OCI-LY1 (cell line): ENCODE measurements around the gene GRID2IP.

Experiments
- H2AFZ ChIP-seq: fragments of 200-600 bp; sonication (generic), shearing (Covaris generic); 2 replicates; pipeline ENCODE4 v1.6.0; 2014; ENCODE audit warnings: antibody characterized with exemption, mild to moderate bottlenecking, low read length
- H3F3A ChIP-seq: fragments of 200-600 bp; sonication (generic), shearing (Covaris generic); 2 replicates; pipeline ENCODE4 v1.6.0; 2014; ENCODE audit warnings: mild to moderate bottlenecking, antibody characterized with exemption, low read length, moderate library complexity; ENCODE audit not compliant: insufficient read depth
- H3K27ac ChIP-seq: fragments of 200-600 bp; sonication (generic); 2 replicates; pipeline ENCODE4 v1.5.1; 2014; ENCODE audit warnings: low read length, mixed run types, mild to moderate bottlenecking, low read depth; ENCODE audit not compliant: poor library complexity, severe bottlenecking
- H3K27me3 ChIP-seq: fragments of 200-600 bp; sonication (generic); 2 replicates; pipeline ENCODE4 v1.6.0; 2014; ENCODE audit warnings: antibody characterized with exemption, mild to moderate bottlenecking, low read length, moderate library complexity; ENCODE audit not compliant: insufficient read depth
- H3K36me3 ChIP-seq: fragments of 200-600 bp; sonication (generic); 2 replicates; pipeline ENCODE4 v1.6.1; 2014; ENCODE audit warnings: mild to moderate bottlenecking, antibody characterized with exemption, low read length, moderate library complexity, mixed read lengths; ENCODE audit not compliant: insufficient read depth
- H3K4me1 ChIP-seq: fragments of 200-600 bp; sonication (generic); 2 replicates; pipeline ENCODE4 v1.5.1; 2014; ENCODE audit warnings: mild to moderate bottlenecking, low read length, moderate library complexity; ENCODE audit not compliant: insufficient read depth, severe bottlenecking
- H3K4me2 ChIP-seq: fragments of 200-600 bp; sonication (generic), shearing (Covaris generic); 2 replicates; pipeline ENCODE4 v1.6.1; 2014; ENCODE audit warnings: low read length
- H3K4me3 ChIP-seq: fragments of 200-600 bp; sonication (generic); 2 replicates; pipeline ENCODE4 v1.5.1; 2014; ENCODE audit warnings: low read length, low read depth, mild to moderate bottlenecking, mixed read lengths; ENCODE audit not compliant: poor library complexity, severe bottlenecking
- H3K79me2 ChIP-seq: fragments of 200-600 bp; shearing (Covaris generic); 2 replicates; pipeline ENCODE4 v1.6.1; 2016; ENCODE audit warnings: mixed run types, low read length, mixed read lengths; ENCODE audit not compliant: insufficient read depth
- H3K9ac ChIP-seq: fragments of 200-600 bp; sonication (generic), shearing (Covaris generic); 2 replicates; pipeline ENCODE4 v1.6.1; 2014; ENCODE audit warnings: mild to moderate bottlenecking, low read length, mixed read lengths
- H3K9me2 ChIP-seq: fragments of 200-600 bp; sonication (generic), shearing (Covaris generic); 2 replicates; pipeline ENCODE4 v1.6.1; 2014; ENCODE audit warnings: low read depth, mild to moderate bottlenecking, low read length, mixed read lengths
- H3K9me3 ChIP-seq: fragments of 200-600 bp; shearing (Covaris generic); 2 replicates; pipeline ENCODE4 v1.6.1; 2014; ENCODE audit warnings: low read length, mixed read lengths
- H4K20me1 ChIP-seq: fragments of 200-600 bp; sonication (generic), shearing (Covaris generic); 2 replicates; pipeline ENCODE4 v1.6.0; 2016; ENCODE audit warnings: mild to moderate bottlenecking, low read length; ENCODE audit not compliant: insufficient read depth
- EZH2 ChIP-seq: fragments of 200-600 bp; sonication (generic), shearing (Covaris generic); IDR thresholded peaks from 2 replicates; pipeline ENCODE4 v1.8.0; 2017; ENCODE audit warnings: borderline replicate concordance, mixed run types, mild to moderate bottlenecking, antibody characterized with exemption, low read length, moderate library complexity, mixed read lengths
- TF ChIP-seq, protein P1 (sequence below): fragments of 200-600 bp; sonication (generic), shearing (Covaris generic); IDR thresholded peaks from 2 replicates; pipeline ENCODE4 v1.5.1; 2017; ENCODE audit warnings: mild to moderate bottlenecking, antibody characterized with exemption, low read length, moderate library complexity, mixed read lengths

Gene GRID2IP

DNA sequence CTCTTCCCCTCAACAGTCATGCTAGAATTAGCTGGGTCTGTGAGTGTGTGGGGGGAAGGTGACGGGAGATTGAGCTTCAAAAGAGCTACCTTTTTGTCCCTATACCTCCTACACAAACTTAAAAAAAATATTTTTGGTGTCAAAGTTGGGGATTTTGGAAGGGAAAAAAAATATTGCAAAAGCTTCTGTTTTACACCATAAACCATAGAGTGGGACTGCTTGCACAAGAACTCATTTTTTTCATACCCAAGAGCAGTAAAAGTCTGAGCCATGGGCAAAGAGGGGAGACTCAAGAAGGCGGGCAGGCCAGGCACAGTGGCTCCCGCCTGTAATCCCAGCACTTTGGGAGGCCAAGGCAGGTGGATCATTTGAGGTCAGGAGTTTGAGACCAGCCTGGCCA lies 16.6 kb upstream of the GRID2IP start:
- Histone ChIP-seq H3K27ac (no peak overlapping the region), H3K36me3 (no peaks in the 10 kb centered on the region; the same call in 1 of the 2 replicates), H3K27me3 (peaks cover 7% of the 10 kb centered on the region; the same call in 1 of the 2 replicates), H4K20me1 (no peaks in the 10 kb centered on the region), H3K79me2 (no peaks in the 10 kb centered on the region), H3K4me3 (no peak overlapping the region), H3K4me2 (no peak overlapping the region), H3F3A (no peaks in the 10 kb centered on the region), H3K9me2 (no peaks in the 10 kb centered on the region), H2AFZ (no peak overlapping the region), H3K9ac (no peak overlapping the region), H3K4me1 (no peaks in the 10 kb centered on the region), H3K9me3 (0 out of 2 replicates have a peak, but pooled peaks cover 2% of the 10 kb centered on the region)
- TF ChIP-seq EZH2 = no peak
- TF ChIP-seq, protein P1, sequence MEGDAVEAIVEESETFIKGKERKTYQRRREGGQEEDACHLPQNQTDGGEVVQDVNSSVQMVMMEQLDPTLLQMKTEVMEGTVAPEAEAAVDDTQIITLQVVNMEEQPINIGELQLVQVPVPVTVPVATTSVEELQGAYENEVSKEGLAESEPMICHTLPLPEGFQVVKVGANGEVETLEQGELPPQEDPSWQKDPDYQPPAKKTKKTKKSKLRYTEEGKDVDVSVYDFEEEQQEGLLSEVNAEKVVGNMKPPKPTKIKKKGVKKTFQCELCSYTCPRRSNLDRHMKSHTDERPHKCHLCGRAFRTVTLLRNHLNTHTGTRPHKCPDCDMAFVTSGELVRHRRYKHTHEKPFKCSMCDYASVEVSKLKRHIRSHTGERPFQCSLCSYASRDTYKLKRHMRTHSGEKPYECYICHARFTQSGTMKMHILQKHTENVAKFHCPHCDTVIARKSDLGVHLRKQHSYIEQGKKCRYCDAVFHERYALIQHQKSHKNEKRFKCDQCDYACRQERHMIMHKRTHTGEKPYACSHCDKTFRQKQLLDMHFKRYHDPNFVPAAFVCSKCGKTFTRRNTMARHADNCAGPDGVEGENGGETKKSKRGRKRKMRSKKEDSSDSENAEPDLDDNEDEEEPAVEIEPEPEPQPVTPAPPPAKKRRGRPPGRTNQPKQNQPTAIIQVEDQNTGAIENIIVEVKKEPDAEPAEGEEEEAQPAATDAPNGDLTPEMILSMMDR = no peak

DNA sequence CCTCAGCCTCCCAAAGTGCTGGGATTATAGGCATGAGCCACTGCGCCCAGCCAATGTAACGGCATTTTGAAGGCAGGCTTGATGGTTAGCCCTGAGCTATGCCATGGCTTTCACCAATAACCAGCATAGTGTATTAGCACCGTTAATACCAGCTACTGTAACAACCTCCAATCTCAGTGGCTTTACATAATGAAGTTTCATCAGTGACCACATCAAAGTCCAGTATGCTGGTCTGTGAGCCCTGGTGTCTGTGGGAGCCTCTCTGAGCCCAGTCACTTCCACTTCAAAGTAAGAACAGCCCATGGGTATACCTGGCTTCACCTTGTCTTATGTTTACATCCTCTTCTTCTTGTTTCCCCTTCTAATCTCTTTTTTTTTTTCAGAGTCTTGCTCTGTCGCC lies 14.4 kb upstream of the GRID2IP start:
- no peak overlapping the region for H3K4me2 ChIP-seq
- 0 out of 2 replicates have a peak, but pooled peaks cover 2% of the 10 kb centered on the region for H3K9me3 ChIP-seq
- H3K9ac ChIP-seq = no peak overlapping the region
- H3K27ac ChIP-seq = no peak overlapping the region
- H3F3A ChIP-seq = no peaks in the 10 kb centered on the region
- no peaks in the 10 kb centered on the region; the same call in 1 of the 2 replicates for H3K36me3 ChIP-seq
- no peak overlapping the region for H2AFZ ChIP-seq
- H3K4me1 ChIP-seq = no peaks in the 10 kb centered on the region
- H3K27me3 ChIP-seq = peaks cover 7% of the 10 kb centered on the region; the same call in 1 of the 2 replicates
- H3K79me2 ChIP-seq = no peaks in the 10 kb centered on the region
- H4K20me1 ChIP-seq = no peaks in the 10 kb centered on the region
- H3K4me3 ChIP-seq = no peak overlapping the region
- TF ChIP-seq, protein P1 = no peak
- TF ChIP-seq EZH2 = no peak
- H3K9me2 ChIP-seq = no peaks in the 10 kb centered on the region

DNA sequence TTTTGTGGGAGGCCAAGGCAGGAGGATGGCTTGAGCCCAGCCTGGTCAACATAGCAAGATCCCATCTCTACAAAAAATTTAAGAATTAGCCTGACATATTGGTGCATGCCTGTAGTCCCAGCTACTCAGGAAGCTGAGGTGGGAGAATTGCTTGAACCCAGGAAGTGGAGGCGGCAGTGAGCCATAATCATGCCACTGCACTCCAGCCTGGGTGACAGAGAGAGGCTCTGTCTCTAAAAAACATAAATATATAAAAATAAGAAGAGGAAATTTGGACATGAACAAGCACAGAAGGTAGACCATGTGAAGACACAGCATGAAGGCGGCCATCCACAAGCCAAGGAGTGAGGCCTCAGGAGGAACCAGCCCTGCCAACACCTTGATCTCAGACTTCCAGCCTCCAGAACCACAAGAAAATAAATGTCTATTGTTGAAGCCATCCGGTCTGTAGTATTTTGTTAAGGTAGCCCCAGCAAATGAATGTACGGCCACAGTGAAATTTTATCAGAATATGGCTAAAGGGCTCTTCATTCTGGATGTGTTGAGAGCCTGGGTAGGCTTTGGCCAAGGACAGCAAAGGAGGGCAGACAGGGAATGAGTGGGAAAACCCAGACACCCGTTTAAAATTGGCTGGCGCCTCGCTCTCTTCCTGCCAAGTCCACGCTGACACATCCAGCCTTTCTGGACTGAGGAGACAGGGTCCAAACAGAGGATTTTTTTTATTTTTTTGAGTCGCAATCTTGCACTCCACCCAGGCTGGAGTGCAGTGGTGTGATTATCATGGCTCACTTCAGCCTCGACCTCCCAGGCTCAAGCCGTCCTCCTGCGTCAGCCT lies 12.9 kb upstream of the GRID2IP start:
- H3K4me2 ChIP-seq = no peak overlapping the region

More for the DNA sequence above, 12.9 kb upstream of the GRID2IP start:
- Histone ChIP-seq H3K36me3 (no peaks in the 10 kb centered on the region), H3K9me2 (no peaks in the 10 kb centered on the region), H3K27ac (no peak overlapping the region), H4K20me1 (no peaks in the 10 kb centered on the region), H3K4me1 (no peaks in the 10 kb centered on the region), H3K4me3 (no peak overlapping the region), H3K79me2 (no peaks in the 10 kb centered on the region), H3K9me3 (no peaks in the 10 kb centered on the region), H3F3A (no peaks in the 10 kb centered on the region), H3K27me3 (peaks cover 5% of the 10 kb centered on the region), H2AFZ (no peak overlapping the region), H3K9ac (no peak overlapping the region)
- no peak for TF ChIP-seq EZH2
- TF ChIP-seq, protein P1 = no peak
